HL-60 (cell line): ENCODE data around the gene ATIC.

Experiments used
- DNase-seq, 2 experiments: peaks; one replicate each; pipeline ENCODE4 v3.0.0-alpha.2; 2010 to 2020; ENCODE audit warnings: low read depth in 1 of 2, low spot score in 1 of 2
- H3K27ac ChIP-seq: fragments of 250-450 bp; sonication (Bioruptor Pico); replicated peaks from 2 replicates; pipeline ENCODE4 v1.5.1; 2020; ENCODE audit warnings: mild to moderate bottlenecking, moderate library complexity
- H3K27me3 ChIP-seq: fragments of 250-450 bp; sonication (Bioruptor Pico); 2 replicates; pipeline ENCODE4 v1.5.1; 2021; ENCODE audit warnings: mild to moderate bottlenecking, moderate library complexity; ENCODE audit not compliant: insufficient read depth, poor library complexity, severe bottlenecking
- H3K4me3 ChIP-seq: replicated peaks from 2 replicates; pipeline ENCODE4 v1.5.1; 2011; ENCODE audit warnings: mild to moderate bottlenecking, control low read depth, low read length; ENCODE audit not compliant: insufficient read depth
- CTCF ChIP-seq: IDR thresholded peaks from one replicate; pipeline ENCODE4 v1.5.1; 2011; ENCODE audit warnings: low read length, control low read depth, inconsistent platforms; ENCODE audit not compliant: insufficient read depth
- GABPA ChIP-seq: IDR thresholded peaks from 2 replicates; pipeline ENCODE4 v1.6.1; 2012; ENCODE audit warnings: low read depth
- POLR2AphosphoS5 ChIP-seq: IDR thresholded peaks from 2 replicates; pipeline ENCODE4 v1.6.1; 2012; ENCODE audit warnings: low read depth
- REST ChIP-seq: IDR thresholded peaks from 2 replicates; pipeline ENCODE4 v1.6.1; 2012; ENCODE audit warnings: low read depth; ENCODE audit not compliant: insufficient replicate concordance
- SPI1 ChIP-seq: IDR thresholded peaks from 2 replicates; pipeline ENCODE4 v1.6.1; 2012; ENCODE audit warnings: low read depth, mild to moderate bottlenecking, borderline replicate concordance

The ATIC gene

GRCh38 chr2:215361211-215361875 lies 49.5 kb downstream of the ATIC start:
- H3K27me3 ChIP-seq = no peaks in the 10 kb centered on the region
- no peak overlapping the region for H3K4me3 ChIP-seq
- H3K27ac ChIP-seq = no peak overlapping the region
- no peak for DNase-seq
- TF ChIP-seq POLR2AphosphoS5 = no peak
- TF ChIP-seq REST = no peak

GRCh38 chr2:215361876-215362561 lies 50.2 kb downstream of the ATIC start:
- H3K4me3 ChIP-seq = no peak overlapping the region
- no peaks in the 10 kb centered on the region for H3K27me3 ChIP-seq
- no peak overlapping the region for H3K27ac ChIP-seq
- DNase-seq = no peak
- TF ChIP-seq CTCF (no peak), POLR2AphosphoS5 (no peak), SPI1 (no peak), GABPA (no peak), REST (no peak)

- Histone ChIP-seq H3K4me3 (no peak overlapping the region), H3K27ac (no peak overlapping the region), H3K27me3 (no peaks in the 10 kb centered on the region)
- DNase-seq = no peak
- TF ChIP-seq GABPA = no peak
- no peak for TF ChIP-seq POLR2AphosphoS5
- TF ChIP-seq SPI1 = no peak
- TF ChIP-seq CTCF = no peak
- TF ChIP-seq REST = no peak
Observed at GRCh38 chr2:215362562-215362904, 50.7 kb downstream of the ATIC start.
